Endothelial cell of umbilical vein (primary cell): ENCODE results near the gene ALDH1L1. TPM values are rescaled to one million over a fixed set of nuclear protein-coding genes. Genes with fewer than 3 reads are reported as not detected.

Source experiments
- BruUV-seq: library from RNA; stranded (reverse); fragments of 400-500 nt; replicated peaks from 2 replicates; lab custom pipeline; 2021; lab: Mats Ljungman, UMichigan
- CTCF ChIA-PET: fragments of 300-600, 350-600 bp; sonication (Branson Sonifier 250); formaldehyde crosslinking; loops from one replicate; lab custom pipeline; 2021; ENCODE audit warnings: antibody characterized with exemption, inconsistent platforms; lab: Charles Lee
- POLR2A ChIA-PET: fragments of 300-600, 350-600 bp; sonication (Branson Sonifier 250); formaldehyde crosslinking; loops from one replicate; lab custom pipeline; 2021; ENCODE audit warnings: antibody characterized with exemption, inconsistent platforms; lab: Charles Lee
- DNase-seq: peaks from one replicate; pipeline ENCODE4 v3.0.0-alpha.2; 2011; ENCODE audit warnings: low read depth, low spot score
- FAIRE-seq: peaks from 2 replicates; lab custom pipeline; 2011; peaks lifted over from hg19 to GRCh38; lab: Jason Lieb, UNC
- H2AFZ ChIP-seq: 2 replicates; pipeline ENCODE4 v1.6.0; 2012; ENCODE audit warnings: low read depth, low read length, control low read depth, inconsistent platforms
- H3K27ac ChIP-seq: 2 replicates; pipeline ENCODE4 v1.5.1; 2011; ENCODE audit warnings: low read depth, mild to moderate bottlenecking, control low read depth, low read length, moderate library complexity; ENCODE audit not compliant: insufficient read depth
- H3K27me3 ChIP-seq, 2 experiments: 2 replicates each; pipeline versions ENCODE4 v1.6.0 to v1.6.1; 2011; ENCODE audit warnings: low read length in 2 of 2, mixed read lengths in 1 of 2; ENCODE audit not compliant: control insufficient read depth in 2 of 2, insufficient read depth in 2 of 2
- H3K36me3 ChIP-seq, 2 experiments: 2 replicates in 1 of 2; 3 replicates in 1 of 2; pipeline ENCODE4 v1.5.1; 2011; ENCODE audit warnings: low read length in 2 of 2, mild to moderate bottlenecking in 1 of 2, moderate library complexity in 1 of 2; ENCODE audit not compliant: control insufficient read depth in 2 of 2, insufficient read depth in 2 of 2; ENCODE audit errors: extremely low read depth in 1 of 2
- H3K4me1 ChIP-seq: 3 replicates; pipeline ENCODE4 v1.5.1; 2011; ENCODE audit warnings: mild to moderate bottlenecking, low read length; ENCODE audit not compliant: control insufficient read depth, insufficient read depth; ENCODE audit errors: extremely low read depth
- H3K4me2 ChIP-seq: 2 replicates; pipeline ENCODE4 v1.6.1; 2011; ENCODE audit warnings: low read length, control low read depth, mixed read lengths; ENCODE audit not compliant: insufficient read depth
- H3K4me3 ChIP-seq, 3 experiments: fragments of 200-600 bp in 1 of 3; sonication (generic), shearing (Covaris generic) in 1 of 3; replicated peaks in 1 of 3; 2 replicates each; pipeline ENCODE4 v1.5.1; 2011 to 2016; ENCODE audit warnings: control low read depth in 3 of 3, low read length in 3 of 3, mild to moderate bottlenecking in 2 of 3, inconsistent platforms in 1 of 3, low read depth in 1 of 3, moderate library complexity in 1 of 3; ENCODE audit not compliant: insufficient read depth in 1 of 3
- H3K79me2 ChIP-seq: 2 replicates; pipeline ENCODE4 v1.6.0; 2012; ENCODE audit warnings: low read length, inconsistent platforms; ENCODE audit not compliant: control insufficient read depth, insufficient read depth
- H3K9ac ChIP-seq: replicated peaks from 2 replicates; pipeline ENCODE3; 2011; ENCODE audit warnings: low read length, control low read depth; ENCODE audit not compliant: insufficient read depth; ENCODE audit errors: extremely low read depth
- H3K9me1 ChIP-seq: replicated peaks from 3 replicates; pipeline ENCODE4 v1.6.0; 2011; ENCODE audit warnings: mild to moderate bottlenecking, low read length; ENCODE audit not compliant: control insufficient read depth, insufficient read depth; ENCODE audit errors: extremely low read depth
- H3K9me3 ChIP-seq: replicated peaks from 2 replicates; pipeline ENCODE4 v1.5.1; 2012; ENCODE audit warnings: low read length, inconsistent platforms; ENCODE audit not compliant: control insufficient read depth, insufficient read depth
- H4K20me1 ChIP-seq: replicated peaks from 2 replicates; pipeline ENCODE3; 2011; ENCODE audit warnings: mild to moderate bottlenecking, low read length; ENCODE audit not compliant: control insufficient read depth, insufficient read depth; ENCODE audit errors: extremely low read depth
- CTCF ChIP-seq, 2 donors: IDR thresholded peaks; 1 replicate in 1 of 2; 2 replicates in 1 of 2; pipeline ENCODE4 v1.5.1; 2011; ENCODE audit warnings: low read length in 2 of 2, mild to moderate bottlenecking in 2 of 2, moderate library complexity in 2 of 2, control low read depth in 1 of 2, inconsistent platforms in 1 of 2, low read depth in 1 of 2; ENCODE audit not compliant: insufficient read depth in 1 of 2; ENCODE audit errors: extremely low read depth in 1 of 2
- MYC ChIP-seq: IDR thresholded peaks from one replicate; pipeline ENCODE4 v1.6.1; 2011; ENCODE audit warnings: mild to moderate bottlenecking, low read depth, low read length
- dilution Hi-C: fragments of 300-500 bp; cut with MboI; formaldehyde crosslinking; loops from one replicate; pipeline ENCODE4 v1.15.0; 2019; ENCODE audit warnings: low sequenced_read_pairs; ENCODE audit not compliant: extremely low pct_ligation_motif_present
- intact Hi-C: fragments of 100-400 bp; cut with micrococcal nuclease; formaldehyde crosslinking; loops from one replicate; pipeline ENCODE4 v1.10.0; 2022
- polyA plus RNA-seq, 4 experiments: library from polyadenylated mRNA; depleted of rRNA in 3 of 4; stranded (reverse) in 3 of 4; unstranded in 1 of 4; fragments of >200 nt; gene quantifications; 2 replicates each; pipeline versions ENCODE4 v1.2.1 to v1.2.3, GENCODE V29; 2011 to 2012; ENCODE audit warnings: missing spikeins in 1 of 4
- total RNA-seq: library from RNA; stranded (reverse); gene quantifications from 2 replicates; pipeline ENCODE4 v1.2.3, GENCODE V29; 2021

The ALDH1L1 gene
- total and polyA plus RNA-seq, 2 donors (not counting 3 experiments of a cell fraction or from before 2014, with no cell fraction given), result not detected

- Histone ChIP-seq H3K27me3 (no peaks in the 10 kb centered on the region), H3K27ac (no peak overlapping the region), H3K9me3 (no peaks in the 10 kb centered on the region), H3K4me3 (no peak overlapping the region), H3K79me2 (no peaks in the 10 kb centered on the region), H4K20me1 (no peaks in the 10 kb centered on the region), H2AFZ (no peak overlapping the region), H3K9ac (no peak overlapping the region), H3K4me2 (no peak overlapping the region), H3K4me1 (peaks cover 11% of the 10 kb centered on the region), H3K36me3 (no peaks in the 10 kb centered on the region), H3K9me1 (no peaks in the 10 kb centered on the region)
- dilution Hi-C loops (no loop called here), intact Hi-C loops (loop anchor here (5.0 kb wide), 2 partner anchors 79 to 161 kb away; no protein-coding TSS in a partner anchor)
- POLR2A ChIA-PET, result no interaction called here
- no TSS peak for BruUV-seq
- DNase-seq, result no peak
- FAIRE-seq, result no peak
- CTCF ChIA-PET, result interaction anchor here (0.9 to 3.9 kb wide), 15 partner anchors 49 to 1416 kb away, joined by 3 to 68 read pairs (median 3); partner anchors contain the start of genes SLC41A3 and ZXDC
- TF ChIP-seq CTCF (IDR thresholded peaks at IDR 0.05; ENCODE audit: extremely low read depth in 1 of 2, insufficient read depth in 1 of 2, low read depth in 1 of 2, low read length in 2 of 2) (peak in 1 of 2 donors; percentile 13), MYC (no peak)
Measured at GRCh38 chr3:126132751-126133511, 47.5 kb downstream of the ALDH1L1 start.
